ENCODE results near the gene ARMC6.

GRCh38 chr19:19105365-19106055 is 72.1 kb downstream of the ARMC6 start:
- TF ChIP-seq, protein P1, sequence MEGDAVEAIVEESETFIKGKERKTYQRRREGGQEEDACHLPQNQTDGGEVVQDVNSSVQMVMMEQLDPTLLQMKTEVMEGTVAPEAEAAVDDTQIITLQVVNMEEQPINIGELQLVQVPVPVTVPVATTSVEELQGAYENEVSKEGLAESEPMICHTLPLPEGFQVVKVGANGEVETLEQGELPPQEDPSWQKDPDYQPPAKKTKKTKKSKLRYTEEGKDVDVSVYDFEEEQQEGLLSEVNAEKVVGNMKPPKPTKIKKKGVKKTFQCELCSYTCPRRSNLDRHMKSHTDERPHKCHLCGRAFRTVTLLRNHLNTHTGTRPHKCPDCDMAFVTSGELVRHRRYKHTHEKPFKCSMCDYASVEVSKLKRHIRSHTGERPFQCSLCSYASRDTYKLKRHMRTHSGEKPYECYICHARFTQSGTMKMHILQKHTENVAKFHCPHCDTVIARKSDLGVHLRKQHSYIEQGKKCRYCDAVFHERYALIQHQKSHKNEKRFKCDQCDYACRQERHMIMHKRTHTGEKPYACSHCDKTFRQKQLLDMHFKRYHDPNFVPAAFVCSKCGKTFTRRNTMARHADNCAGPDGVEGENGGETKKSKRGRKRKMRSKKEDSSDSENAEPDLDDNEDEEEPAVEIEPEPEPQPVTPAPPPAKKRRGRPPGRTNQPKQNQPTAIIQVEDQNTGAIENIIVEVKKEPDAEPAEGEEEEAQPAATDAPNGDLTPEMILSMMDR (IDR thresholded peaks at IDR 0.05) = no peak
- TF ChIP-seq POLR2A (IDR thresholded peaks at IDR 0.05) = peak in 1 of 2 donors; percentile 86
